NCI-H226 (cell line): ENCODE data around the gene PTF1A.
"Not testable (repeated sequence)": the region's sequence is repeated elsewhere in the genome, so short reads cannot be mapped to it uniquely, and the experiment has no call there.

ENCODE experiments used
- DNase-seq: peaks from one replicate; pipeline ENCODE4 v3.0.0-alpha.2; 2015

The PTF1A gene

DNA sequence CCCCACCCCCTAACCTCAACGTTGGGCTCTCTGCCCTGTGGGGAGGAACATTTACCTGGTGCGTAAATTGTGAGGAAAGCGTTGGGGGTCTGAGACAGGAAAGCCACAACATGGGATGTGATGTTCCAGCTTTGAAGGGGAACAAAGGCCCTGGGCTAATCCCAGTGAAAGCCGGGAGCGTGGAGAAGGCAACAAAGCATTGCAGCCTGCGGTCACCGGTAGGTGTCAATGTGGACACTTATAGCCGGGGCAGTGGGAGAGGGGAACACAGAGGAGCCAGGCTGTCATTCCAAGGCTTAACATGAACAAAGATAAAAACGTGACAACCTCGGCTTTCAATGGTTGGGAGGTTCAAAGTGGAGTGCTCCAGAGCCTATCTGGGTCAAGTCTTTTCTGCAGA is 12.7 kb downstream of the PTF1A start:
- DNase-seq: no peak

DNA sequence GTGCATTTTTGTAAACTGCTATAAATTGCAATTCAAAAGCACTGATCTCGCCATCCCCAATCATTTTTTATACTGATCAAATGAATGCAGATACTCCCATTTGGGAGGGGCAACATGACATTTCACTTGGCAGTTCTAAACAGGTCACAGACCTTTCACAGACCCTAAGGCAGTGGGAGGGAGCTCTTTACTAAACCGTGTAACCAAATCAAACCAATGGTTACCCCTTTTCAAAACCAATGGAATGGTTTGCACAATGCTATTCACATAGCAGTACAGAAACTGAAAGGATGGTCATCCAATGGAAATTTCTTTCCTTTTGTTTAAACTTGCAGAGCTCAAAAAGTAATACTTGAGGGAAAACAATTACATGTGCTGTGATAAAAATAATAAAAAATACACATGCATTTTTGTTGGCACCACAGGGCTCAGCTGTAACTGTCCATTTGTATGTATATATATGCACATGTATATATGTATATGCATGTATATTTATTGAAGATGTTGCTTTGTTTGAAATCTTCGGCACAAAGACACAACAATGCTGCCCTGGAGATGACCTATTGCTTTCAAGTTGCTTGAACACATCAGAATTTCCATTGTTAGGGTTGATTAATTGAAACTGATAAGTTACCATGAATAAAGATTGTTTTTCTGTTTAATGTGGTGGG is 14.0 kb downstream of the PTF1A start:
- DNase-seq: no peak

DNA sequence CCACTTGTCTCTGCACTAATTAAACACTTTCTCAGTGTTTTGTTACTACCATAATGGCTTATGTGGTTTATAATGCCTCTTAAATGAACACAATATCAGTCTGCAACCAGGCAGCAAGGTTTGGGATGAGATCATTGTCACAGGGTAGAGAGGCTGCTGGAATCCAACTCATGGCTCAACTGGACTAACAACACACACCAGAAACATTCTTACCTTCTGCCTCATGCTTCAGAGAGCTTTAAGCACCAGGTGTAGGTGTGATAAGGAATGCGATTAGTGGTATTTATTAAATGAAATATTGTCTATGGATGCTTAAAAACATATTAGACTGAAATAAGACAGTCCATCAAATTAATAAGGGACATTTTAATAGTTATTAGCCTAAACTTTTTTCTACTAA is 25.4 kb downstream of the PTF1A start:
- DNase-seq: no peak

DNA sequence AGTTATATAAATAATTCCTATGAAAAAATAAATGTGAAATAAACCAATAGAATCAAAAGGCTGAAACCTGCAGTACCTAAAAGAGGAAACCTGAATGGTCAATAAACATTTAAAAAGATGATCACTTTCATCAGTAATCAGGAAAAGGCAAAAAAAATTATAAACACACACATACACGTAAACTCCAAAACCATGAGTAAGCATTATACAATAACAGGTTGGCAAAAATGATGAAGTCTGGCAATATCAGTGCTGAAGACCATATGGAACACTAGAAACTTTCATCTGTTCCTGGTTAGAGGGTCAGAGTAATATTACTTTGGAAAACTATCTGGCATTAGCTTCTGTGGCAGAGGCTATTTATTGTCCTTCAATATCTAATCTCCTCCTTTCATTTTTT is 38.5 kb downstream of the PTF1A start:
- DNase-seq: no peak

DNA sequence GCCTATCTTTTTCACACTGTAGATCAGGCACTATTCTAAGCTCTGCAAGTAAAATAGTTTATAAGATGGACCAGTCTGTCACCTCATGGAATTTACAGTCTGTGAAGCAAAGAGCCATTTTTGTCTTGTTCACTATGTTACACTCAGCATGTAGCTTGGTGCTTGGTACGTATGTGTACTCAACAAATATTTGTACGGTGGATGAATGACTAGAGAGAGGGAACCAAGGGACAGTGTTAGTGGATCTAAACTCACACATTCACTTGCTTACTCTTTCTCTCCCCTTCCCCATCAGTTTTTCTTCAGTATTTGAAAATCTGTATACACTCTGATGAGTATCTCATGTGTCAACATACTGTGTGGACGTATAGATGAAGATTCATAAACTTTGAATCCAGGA is 45.9 kb downstream of the PTF1A start:
- no peak for DNase-seq

DNA sequence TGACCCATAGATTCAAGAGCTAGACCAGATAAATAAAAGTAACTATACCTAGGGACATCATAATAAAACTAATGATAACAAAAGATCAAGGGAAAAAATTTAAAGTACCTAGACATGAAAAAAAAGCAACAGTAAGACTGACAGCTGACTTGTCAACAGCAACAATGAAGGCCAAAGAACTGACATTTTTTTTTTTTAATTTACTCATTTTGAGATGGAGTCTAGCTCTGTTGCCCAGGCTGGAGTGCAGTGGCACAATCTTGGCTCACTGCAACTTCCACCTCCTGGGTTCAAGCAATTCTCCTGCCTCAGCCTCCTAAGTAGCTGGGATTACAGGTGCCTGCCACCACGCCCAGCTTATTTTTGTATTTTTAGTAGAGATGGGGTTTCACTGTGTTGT is 49.7 kb downstream of the PTF1A start:
- not testable (repeated sequence) for DNase-seq
